Neural cell (in vitro differentiated cells): ENCODE data around the gene SCUBE2.

Source experiments
- EP300 ChIP-seq: fragments of 450-650 bp; conservative IDR thresholded peaks from 2 replicates; pipeline ENCODE4 v1.6.1; 2014; ENCODE audit warnings: antibody characterized with exemption, mild to moderate bottlenecking, moderate library complexity; ENCODE audit not compliant: poor library complexity, severe bottlenecking
- EZH2 ChIP-seq: fragments of 200-600, 300-800 bp; shearing (Covaris generic), sonication (generic); IDR thresholded peaks from 2 replicates; pipeline ENCODE4 v1.6.1; 2014; ENCODE audit warnings: antibody characterized with exemption, low read length, borderline replicate concordance, mild to moderate bottlenecking; ENCODE audit not compliant: insufficient read depth, poor library complexity, severe bottlenecking
- MXI1 ChIP-seq: fragments of 450-650 bp; conservative IDR thresholded peaks from 2 replicates; pipeline ENCODE4 v1.6.1; 2014; ENCODE audit warnings: antibody characterized with exemption, mild to moderate bottlenecking; ENCODE audit not compliant: poor library complexity, severe bottlenecking
- POLR2AphosphoS5 ChIP-seq: IDR thresholded peaks from 2 replicates; pipeline ENCODE4 v1.6.1; 2012
- RAD21 ChIP-seq: fragments of 450-650 bp; conservative IDR thresholded peaks from 2 replicates; pipeline ENCODE4 v1.6.1; 2014; ENCODE audit warnings: antibody characterized with exemption, mild to moderate bottlenecking, moderate library complexity
- SMC3 ChIP-seq: fragments of 450-650 bp; conservative IDR thresholded peaks from 2 replicates; pipeline ENCODE4 v1.6.1; 2014; ENCODE audit warnings: antibody characterized with exemption, mild to moderate bottlenecking, moderate library complexity; ENCODE audit not compliant: poor library complexity
- TAF1 ChIP-seq: IDR thresholded peaks from 2 replicates; pipeline ENCODE4 v1.6.1; 2012; ENCODE audit warnings: low read depth
- TF ChIP-seq, protein P1 (sequence below): fragments of 450-650 bp; IDR thresholded peaks from 2 replicates; pipeline ENCODE4 v1.5.1; 2014; ENCODE audit warnings: antibody characterized with exemption, mild to moderate bottlenecking, moderate library complexity; ENCODE audit not compliant: poor library complexity, severe bottlenecking

DNA sequence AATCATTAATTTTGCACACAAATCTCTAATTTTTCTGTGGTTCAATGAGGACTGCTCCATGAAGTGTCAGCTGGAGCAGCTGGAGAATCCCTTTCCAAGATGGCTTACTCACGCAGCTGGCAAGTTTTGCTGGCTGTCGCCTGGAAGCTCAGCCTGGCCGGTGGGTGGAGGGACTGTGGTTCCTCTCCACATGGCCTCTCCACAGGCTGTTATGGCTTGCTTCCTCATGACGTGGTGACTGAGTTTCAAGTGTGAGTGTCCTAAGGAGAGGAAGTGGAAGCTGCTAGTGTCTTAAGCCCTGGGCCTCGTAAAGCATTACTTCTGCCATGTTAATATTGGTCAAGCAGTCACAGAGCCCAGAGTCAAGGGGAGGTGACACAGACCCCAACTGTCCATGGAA, 73.6 kb downstream of the SCUBE2 start:
- TF ChIP-seq, protein P1, sequence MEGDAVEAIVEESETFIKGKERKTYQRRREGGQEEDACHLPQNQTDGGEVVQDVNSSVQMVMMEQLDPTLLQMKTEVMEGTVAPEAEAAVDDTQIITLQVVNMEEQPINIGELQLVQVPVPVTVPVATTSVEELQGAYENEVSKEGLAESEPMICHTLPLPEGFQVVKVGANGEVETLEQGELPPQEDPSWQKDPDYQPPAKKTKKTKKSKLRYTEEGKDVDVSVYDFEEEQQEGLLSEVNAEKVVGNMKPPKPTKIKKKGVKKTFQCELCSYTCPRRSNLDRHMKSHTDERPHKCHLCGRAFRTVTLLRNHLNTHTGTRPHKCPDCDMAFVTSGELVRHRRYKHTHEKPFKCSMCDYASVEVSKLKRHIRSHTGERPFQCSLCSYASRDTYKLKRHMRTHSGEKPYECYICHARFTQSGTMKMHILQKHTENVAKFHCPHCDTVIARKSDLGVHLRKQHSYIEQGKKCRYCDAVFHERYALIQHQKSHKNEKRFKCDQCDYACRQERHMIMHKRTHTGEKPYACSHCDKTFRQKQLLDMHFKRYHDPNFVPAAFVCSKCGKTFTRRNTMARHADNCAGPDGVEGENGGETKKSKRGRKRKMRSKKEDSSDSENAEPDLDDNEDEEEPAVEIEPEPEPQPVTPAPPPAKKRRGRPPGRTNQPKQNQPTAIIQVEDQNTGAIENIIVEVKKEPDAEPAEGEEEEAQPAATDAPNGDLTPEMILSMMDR: no peak
- TF ChIP-seq POLR2AphosphoS5 (no peak), EZH2 (no peak), MXI1 (no peak), EP300 (no peak), RAD21 (no peak), TAF1 (no peak), SMC3 (no peak)
